Adrenal gland (tissue), 12 donors: ENCODE measurements around the gene SCFD2. TPM values are rescaled to one million over a fixed set of nuclear protein-coding genes. Genes with fewer than 3 reads are reported as not detected.

ENCODE experiments used
- DNase-seq, 7 donors: peaks; one replicate each; pipeline ENCODE4 v3.0.0-alpha.2; 2019 to 2020
- H3K27ac ChIP-seq, 5 donors: fragments of 200-600 bp; sonication (generic) in 4 of 5; 1 replicate in 3 of 5; 2 replicates in 2 of 5; pipeline versions ENCODE4 v1.5.1 to v1.8.0; 2016 to 2020; ENCODE audit warnings: mild to moderate bottlenecking in 1 of 5
- H3K27me3 ChIP-seq: fragments of 200-600 bp; 2 replicates; pipeline ENCODE4 v1.8.0; 2021
- H3K36me3 ChIP-seq, 2 donors: fragments of 200-600 bp; replicated peaks in 1 of 2; 1 replicate in 1 of 2; 2 replicates in 1 of 2; pipeline versions ENCODE4 v1.5.1 to v1.8.0; 2018 to 2022
- H3K4me1 ChIP-seq, 2 donors: fragments of 200-600 bp; replicated peaks in 1 of 2; 1 replicate in 1 of 2; 2 replicates in 1 of 2; pipeline versions ENCODE4 v1.5.1 to v1.8.0; 2018 to 2021
- H3K4me3 ChIP-seq, 4 donors: fragments of 200-600 bp; sonication (generic) in 3 of 4; one replicate each; pipeline ENCODE4 v1.5.1; 2016 to 2018
- H3K9me3 ChIP-seq, 3 donors: fragments of 200-600 bp; sonication (generic) in 1 of 3; replicated peaks in 1 of 3; 1 replicate in 2 of 3; 2 replicates in 1 of 3; pipeline versions ENCODE4 v1.5.1 to v1.8.0; 2016 to 2021
- POLR2A ChIP-seq, 2 donors: fragments of 450-650 bp; IDR thresholded peaks; one replicate each; pipeline ENCODE4 v1.6.1; 2017; ENCODE audit warnings: antibody characterized with exemption in 2 of 2, mild to moderate bottlenecking in 2 of 2, moderate library complexity in 1 of 2
- WGBS, 4 donors: extraction: QIAGEN DNeasy Blood & Tissue Kit in 2 of 4; methylation state at CpG; one replicate each; pipeline versions ENCODE4 v1.1.5 to v1.1.7; 2013 to 2017; 5-methylcytosine and 5-hydroxymethylcytosine counted together
- intact Hi-C, 2 donors: fragments of 100-400 bp; cut with DNase I; formaldehyde crosslinking; loops; one replicate each; pipeline versions ENCODE4 v1.14.1 to v1.15.0; 2022 to 2023
- polyA plus RNA-seq, 3 donors: library from polyadenylated mRNA; stranded (reverse); fragments of 200-250 nt in 2 of 3; fragments of 350-450 nt in 1 of 3; fragmentation: Illumina TruSeq in 1 of 3; extraction: RNeasy Lipid Tissue Mini Kit (QIAGEN cat#74804) in 1 of 3; gene quantifications; one replicate each; pipeline ENCODE4 v1.2.3, GENCODE V29; 2013 to 2014
- total RNA-seq, 9 donors: library from RNA; depleted of rRNA in 4 of 9; stranded (reverse); fragments of >200 nt in 4 of 9; fragments of 120-200 nt in 1 of 9; fragmentation: NEBNext Ultra II Directional in 1 of 9; extraction: Animal tissue kit (Norgen Biotek cat#: 25700) in 1 of 9; gene quantifications; one replicate each; pipeline versions ENCODE4 v1.1.0 to v1.2.4, GENCODE V29; 2013 to 2023
- TF ChIP-seq, protein P1 (sequence below), 6 experiments: fragments of 450-650 bp in 4 of 6; fragments of 200-600 bp in 2 of 6; sonication (generic) in 1 of 6; IDR thresholded peaks; 1 replicate in 5 of 6; 2 replicates in 1 of 6; pipeline versions ENCODE4 v1.5.1 to v1.8.0; 2016 to 2021; ENCODE audit warnings: antibody characterized with exemption in 6 of 6, mild to moderate bottlenecking in 2 of 6, moderate library complexity in 1 of 6
- donor health status: healthy with polysubstance abuse.
- donor health status: Bipolar disorder and iron deficiency.
- donor health status: DM: yes; HTN: yes; CAD: no.
- donor health status: DM: no; HTN: no; CAD: no.
- donor health status: DM: no; HTN: no; CAD: no.
- donor health status: DM: yes; HTN: yes; CAD: no.

Gene SCFD2
- total and polyA plus RNA-seq, 12 donors: 5.2 to 34.9 (median 23.4) TPM

DNA sequence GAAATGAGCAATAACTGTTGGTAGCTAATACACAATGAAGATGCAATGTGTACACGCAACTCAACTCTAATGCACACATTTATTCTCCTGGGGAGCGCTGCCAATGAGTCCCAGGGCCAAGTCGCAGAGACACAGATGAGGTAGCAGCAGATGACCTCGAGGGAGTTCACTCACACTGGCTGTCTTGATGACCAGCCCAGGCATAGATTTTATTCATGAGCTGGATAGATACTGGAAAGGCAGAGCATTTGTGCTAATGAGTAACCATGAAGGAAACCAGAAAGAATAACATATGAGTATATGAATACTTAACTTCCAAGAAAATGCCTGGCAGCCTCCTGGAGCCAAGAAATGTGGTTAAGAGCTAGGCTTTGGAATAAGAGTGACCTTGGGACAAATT is 461.4 kb downstream of the SCFD2 start:
- intact Hi-C loops: no loop called here
- WGBS, 4 donors: 46 to 76% (median 60%) methylated on average over 4 of the region's 4 CpGs
- no peak overlapping the region for H3K27ac ChIP-seq
- no peaks in the 10 kb centered on the region for H3K9me3 ChIP-seq
- no peaks in the 10 kb centered on the region for H3K36me3 ChIP-seq
- H3K27me3 ChIP-seq: no peaks in the 10 kb centered on the region
- H3K4me1 ChIP-seq: peaks cover 5 to 6% of the 10 kb centered on the region in 2 donors
- TF ChIP-seq, protein P1, sequence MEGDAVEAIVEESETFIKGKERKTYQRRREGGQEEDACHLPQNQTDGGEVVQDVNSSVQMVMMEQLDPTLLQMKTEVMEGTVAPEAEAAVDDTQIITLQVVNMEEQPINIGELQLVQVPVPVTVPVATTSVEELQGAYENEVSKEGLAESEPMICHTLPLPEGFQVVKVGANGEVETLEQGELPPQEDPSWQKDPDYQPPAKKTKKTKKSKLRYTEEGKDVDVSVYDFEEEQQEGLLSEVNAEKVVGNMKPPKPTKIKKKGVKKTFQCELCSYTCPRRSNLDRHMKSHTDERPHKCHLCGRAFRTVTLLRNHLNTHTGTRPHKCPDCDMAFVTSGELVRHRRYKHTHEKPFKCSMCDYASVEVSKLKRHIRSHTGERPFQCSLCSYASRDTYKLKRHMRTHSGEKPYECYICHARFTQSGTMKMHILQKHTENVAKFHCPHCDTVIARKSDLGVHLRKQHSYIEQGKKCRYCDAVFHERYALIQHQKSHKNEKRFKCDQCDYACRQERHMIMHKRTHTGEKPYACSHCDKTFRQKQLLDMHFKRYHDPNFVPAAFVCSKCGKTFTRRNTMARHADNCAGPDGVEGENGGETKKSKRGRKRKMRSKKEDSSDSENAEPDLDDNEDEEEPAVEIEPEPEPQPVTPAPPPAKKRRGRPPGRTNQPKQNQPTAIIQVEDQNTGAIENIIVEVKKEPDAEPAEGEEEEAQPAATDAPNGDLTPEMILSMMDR (IDR thresholded peaks at IDR 0.05): no peak
- no peak for TF ChIP-seq POLR2A (IDR thresholded peaks at IDR 0.05)
- peak in 6 of 7 donors; percentile 29 to 62 (median 44) for DNase-seq
- no peak overlapping the region for H3K4me3 ChIP-seq

DNA sequence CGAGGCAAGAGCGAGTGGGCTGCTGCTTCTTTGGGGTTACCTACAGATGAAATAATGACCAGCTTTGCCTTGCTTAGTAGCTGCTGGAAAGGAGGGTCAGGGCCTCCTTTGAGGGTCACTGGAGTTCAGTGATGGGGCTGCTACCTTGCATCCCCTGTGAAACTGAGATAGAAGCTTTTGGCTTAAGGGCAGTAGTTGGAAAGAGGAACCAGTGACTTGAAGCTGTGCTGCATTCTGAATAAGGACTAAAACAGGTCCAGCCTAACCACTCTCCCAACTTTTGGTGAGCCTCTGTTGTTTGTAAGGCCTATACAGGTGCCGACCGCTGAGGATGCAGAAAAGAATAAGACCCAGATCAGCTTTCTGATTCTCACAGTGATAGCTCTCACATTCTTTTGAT is 462.6 kb downstream of the SCFD2 start:
- H3K9me3 ChIP-seq: no peaks in the 10 kb centered on the region
- no peak overlapping the region for H3K27ac ChIP-seq
- TF ChIP-seq, protein P1 (IDR thresholded peaks at IDR 0.05): no peak
- TF ChIP-seq POLR2A (IDR thresholded peaks at IDR 0.05): no peak
- no peaks in the 10 kb centered on the region for H3K36me3 ChIP-seq
- H3K27me3 ChIP-seq: no peaks in the 10 kb centered on the region
- WGBS, 4 donors: 95 to 98% (median 97%) methylated on average over 4 of the region's 4 CpGs
- DNase-seq: no peak
- H3K4me3 ChIP-seq: no peak overlapping the region
- intact Hi-C loops: no loop called here
- peaks cover 5 to 6% of the 10 kb centered on the region in 2 donors for H3K4me1 ChIP-seq

DNA sequence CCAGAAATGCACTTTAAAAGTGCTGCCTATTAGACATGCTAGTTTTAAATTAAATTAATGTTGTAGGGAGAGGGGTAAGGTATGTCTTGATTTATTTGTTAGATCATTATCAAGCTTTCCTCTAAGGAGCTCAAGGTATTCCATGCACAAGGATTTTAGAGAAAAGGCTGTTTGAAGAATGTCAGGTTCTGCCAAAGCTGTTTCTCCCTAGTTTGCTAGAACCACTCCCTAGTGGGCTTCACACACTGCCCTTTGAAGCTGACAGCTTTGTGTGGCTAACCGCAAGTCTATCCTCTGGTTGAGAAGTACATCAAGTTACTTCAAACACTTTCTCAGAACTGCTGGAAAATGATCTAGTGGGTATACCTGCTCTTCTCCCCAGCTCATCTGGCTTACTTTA is 471.4 kb downstream of the SCFD2 start:
- no peaks in the 10 kb centered on the region for H3K9me3 ChIP-seq
- no peak for DNase-seq
- no peaks in the 10 kb centered on the region for H3K4me1 ChIP-seq
- TF ChIP-seq, protein P1 (IDR thresholded peaks at IDR 0.05): no peak
- no peak for TF ChIP-seq POLR2A (IDR thresholded peaks at IDR 0.05)
- WGBS, 4 donors: 87 to 100% (median 95%) methylated on average over 1 of the region's 1 CpG
- H3K27ac ChIP-seq: no peak overlapping the region
- no peaks in the 10 kb centered on the region for H3K36me3 ChIP-seq
- H3K4me3 ChIP-seq: no peak overlapping the region
- H3K27me3 ChIP-seq: no peaks in the 10 kb centered on the region
- intact Hi-C loops: no loop called here

DNA sequence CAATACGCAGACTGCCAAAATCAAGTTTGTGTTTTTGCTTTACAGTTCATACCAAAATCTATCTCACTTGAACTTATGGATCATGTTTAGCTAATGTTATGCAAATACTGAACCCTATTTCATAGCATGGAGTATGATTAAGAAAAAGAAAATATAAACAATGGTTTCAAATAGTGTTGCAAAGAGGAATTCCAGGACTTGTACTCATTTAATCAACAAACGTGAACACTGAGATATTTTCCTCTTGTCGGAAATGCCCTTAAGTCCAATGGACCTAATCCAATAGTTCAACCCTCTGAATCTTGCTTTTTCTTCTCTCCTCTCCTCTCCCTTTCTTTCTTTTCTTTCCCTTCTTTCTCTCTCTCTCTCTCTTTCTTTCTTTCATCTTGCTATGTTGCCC is 473.0 kb downstream of the SCFD2 start:
- TF ChIP-seq, protein P1 (IDR thresholded peaks at IDR 0.05): no peak
- no peak for TF ChIP-seq POLR2A (IDR thresholded peaks at IDR 0.05)
- no peak for DNase-seq
- H3K4me1 ChIP-seq: no peaks in the 10 kb centered on the region
- 82 to 95% (median 91%) methylated on average over 3 of the region's 3 CpGs for WGBS, 4 donors
- no peaks in the 10 kb centered on the region for H3K9me3 ChIP-seq
- intact Hi-C loops: no loop called here
- no peaks in the 10 kb centered on the region for H3K27me3 ChIP-seq
- H3K36me3 ChIP-seq: no peaks in the 10 kb centered on the region
- H3K27ac ChIP-seq: no peak overlapping the region
- no peak overlapping the region for H3K4me3 ChIP-seq
